ENCODE data around the gene PIGO. TPM values are rescaled to one million over a fixed set of nuclear protein-coding genes. Genes with fewer than 3 reads are reported as not detected.

PIGO gene
- polyA plus RNA-seq, 1 of the 3 experiments (the other 2 are of a cell fraction), result 31.0 TPM

- ChIA-PET POLR2A (interaction anchor here (1.1 kb wide), 2 partner anchors 11 to 19 kb away, joined by 4 to 5 read pairs; partner anchors contain the start of genes FANCG and VCP), CTCF (interaction anchor here (1.0 to 1.6 kb wide), 2 partner anchors 192 to 512 kb away, joined by 3 to 6 read pairs; no protein-coding TSS in a partner anchor)
- TF ChIP-seq ELF1 (IDR thresholded peaks at IDR 0.05) (no peak), JUND (IDR thresholded peaks at IDR 0.05) (no peak), POLR2AphosphoS5 (IDR thresholded peaks at IDR 0.05; ENCODE audit: low read depth, low read length) (no peak), SIN3A (IDR thresholded peaks at IDR 0.05; ENCODE audit: borderline replicate concordance, low read depth, low read length) (no peak), GATA2 (CRISPR knock-in tag; IDR thresholded peaks at IDR 0.05) (no peak), FOXJ3 (CRISPR knock-in tag; IDR thresholded peaks at IDR 0.05) (no peak), RCOR1 (IDR thresholded peaks at IDR 0.05; ENCODE audit: low read length) (no peak), NRF1 (IDR thresholded peaks at IDR 0.05; ENCODE audit: low read depth, low read length) (no peak), GABPA (IDR thresholded peaks at IDR 0.05; ENCODE audit: low read depth) (no peak), NFIC (IDR thresholded peaks at IDR 0.05; ENCODE audit: borderline replicate concordance) (no peak), YY1 (IDR thresholded peaks at IDR 0.05; ENCODE audit: low read depth) (no peak), MEF2A (IDR thresholded peaks at IDR 0.05; ENCODE audit: borderline replicate concordance, low read depth) (no peak), RAD21 (IDR thresholded peaks at IDR 0.05; ENCODE audit: low read length) (no peak), MAX (IDR thresholded peaks at IDR 0.05; ENCODE audit: low read depth) (no peak), PBX3 (IDR thresholded peaks at IDR 0.05) (no peak), FOSL2 (IDR thresholded peaks at IDR 0.05; ENCODE audit: borderline replicate concordance, low read depth) (no peak), CTCF (IDR thresholded peaks at IDR 0.05) (no peak), RXRA (IDR thresholded peaks at IDR 0.05; ENCODE audit: borderline replicate concordance, low read depth) (no peak)
Measured at GRCh38 chr9:35091536-35091935, 4.9 kb downstream of the PIGO start.

More at GRCh38 chr9:35091536-35091935, 4.9 kb downstream of the PIGO start:
- DNase-seq, result no peak
- Histone ChIP-seq H2AFZ (ENCODE audit: low read depth) (no peak overlapping the region), H4K20me1 (ENCODE audit: insufficient read depth) (no peaks in the 10 kb centered on the region), H3K36me3 (replicated peaks in 1 of 2; ENCODE audit: control insufficient read depth in 1 of 2, insufficient read depth in 2 of 2, low read length in 1 of 2) (peaks cover 5 to 56% of the 10 kb centered on the region in 2 experiments), H3K4me1 (ENCODE audit: control insufficient read depth in 1 of 2, insufficient read depth in 2 of 2, low read depth in 1 of 2, low read length in 1 of 2) (peaks cover 5 to 10% of the 10 kb centered on the region in 2 experiments; a peak in 1 of 4 replicates), H3K4me2 (no peak overlapping the region), H3K9me3 (no peaks in the 10 kb centered on the region), H3K79me2 (ENCODE audit: insufficient read depth) (peaks cover 14% of the 10 kb centered on the region; the same call in 1 of the 2 replicates), H3K9me2 (no peaks in the 10 kb centered on the region), H3F3A (replicated peaks; ENCODE audit: insufficient read depth) (peaks cover 3% of the 10 kb centered on the region), H3K9ac (no peak overlapping the region), H3K27me3 (ENCODE audit: insufficient read depth) (no peaks in the 10 kb centered on the region), H3K27ac (ENCODE audit: low read depth in 2 of 2, low read length in 1 of 2) (no peak overlapping the region), H3K4me3 (ENCODE audit: low read depth in 2 of 2, low read length in 1 of 2) (no peak overlapping the region)
- 95% methylated on average over 15 of the region's 17 CpGs for WGBS (ENCODE audit: low lambda C conversion rate)
